DND-41 (cell line): ENCODE results near the gene SEC16B.

Experiments
- ATAC-seq: fragments of 200-7000 bp; cut with Tn5 transposase; 3 replicates; pipeline ENCODE4 v1.9.1; 2021; ENCODE audit warnings: low read depth; ENCODE audit not compliant: insufficient read depth
- DNase-seq: peaks from one replicate; pipeline ENCODE4 v3.0.0-alpha.2; 2020
- H2AFZ ChIP-seq: 2 replicates; pipeline ENCODE4 v1.6.0; 2012; ENCODE audit warnings: low read depth, low read length
- H3K27ac ChIP-seq: 2 replicates; pipeline ENCODE4 v1.5.1; 2012; ENCODE audit warnings: low read length, inconsistent platforms
- H3K27me3 ChIP-seq: fragments of 200-600 bp; sonication (generic); 2 replicates; pipeline ENCODE4 v1.6.0; 2012; ENCODE audit warnings: low read length, mild to moderate bottlenecking, inconsistent platforms; ENCODE audit not compliant: insufficient read depth, poor library complexity
- H3K36me3 ChIP-seq: 2 replicates; pipeline ENCODE4 v1.5.1; 2012; ENCODE audit warnings: low read length, inconsistent platforms; ENCODE audit not compliant: insufficient read depth
- H3K4me1 ChIP-seq: 2 replicates; pipeline ENCODE4 v1.5.1; 2012; ENCODE audit warnings: mild to moderate bottlenecking, low read length; ENCODE audit not compliant: insufficient read depth
- H3K4me2 ChIP-seq: 2 replicates; pipeline ENCODE4 v1.6.0; 2012; ENCODE audit warnings: mild to moderate bottlenecking, moderate library complexity, low read length, inconsistent platforms; ENCODE audit not compliant: insufficient read depth
- H3K4me3 ChIP-seq, 2 experiments: fragments of 200-600 bp in 1 of 2; shearing (Covaris generic) in 1 of 2; 2 replicates each; pipeline ENCODE4 v1.5.1; 2012 to 2016; ENCODE audit warnings: inconsistent platforms in 2 of 2, low read length in 2 of 2, mild to moderate bottlenecking in 2 of 2, low read depth in 1 of 2, moderate library complexity in 1 of 2
- H3K79me2 ChIP-seq: 2 replicates; pipeline ENCODE4 v1.6.0; 2012; ENCODE audit warnings: low read length, inconsistent platforms; ENCODE audit not compliant: insufficient read depth
- H3K9ac ChIP-seq: 2 replicates; pipeline ENCODE4 v1.6.0; 2012; ENCODE audit warnings: low read depth, mild to moderate bottlenecking, inconsistent platforms, low read length, moderate library complexity
- H3K9me3 ChIP-seq: 2 replicates; pipeline ENCODE4 v1.5.1; 2012; ENCODE audit warnings: low read length, moderate library complexity, mild to moderate bottlenecking, inconsistent platforms; ENCODE audit not compliant: insufficient read depth, severe bottlenecking
- H4K20me1 ChIP-seq: 2 replicates; pipeline ENCODE4 v1.6.0; 2012; ENCODE audit warnings: low read length; ENCODE audit not compliant: insufficient read depth
- CTCF ChIP-seq: IDR thresholded peaks from 2 replicates; pipeline ENCODE4 v1.5.1; 2012; ENCODE audit warnings: borderline replicate concordance, low read length, moderate library complexity, mild to moderate bottlenecking; ENCODE audit not compliant: poor library complexity, severe bottlenecking; ENCODE audit errors: extremely low read depth
- EZH2 ChIP-seq: IDR thresholded peaks from 3 replicates; pipeline ENCODE4 v1.6.1; 2012; ENCODE audit warnings: borderline replicate concordance, low read depth, mild to moderate bottlenecking, moderate library complexity, low read length, inconsistent platforms; ENCODE audit not compliant: severe bottlenecking

The SEC16B gene

DNA sequence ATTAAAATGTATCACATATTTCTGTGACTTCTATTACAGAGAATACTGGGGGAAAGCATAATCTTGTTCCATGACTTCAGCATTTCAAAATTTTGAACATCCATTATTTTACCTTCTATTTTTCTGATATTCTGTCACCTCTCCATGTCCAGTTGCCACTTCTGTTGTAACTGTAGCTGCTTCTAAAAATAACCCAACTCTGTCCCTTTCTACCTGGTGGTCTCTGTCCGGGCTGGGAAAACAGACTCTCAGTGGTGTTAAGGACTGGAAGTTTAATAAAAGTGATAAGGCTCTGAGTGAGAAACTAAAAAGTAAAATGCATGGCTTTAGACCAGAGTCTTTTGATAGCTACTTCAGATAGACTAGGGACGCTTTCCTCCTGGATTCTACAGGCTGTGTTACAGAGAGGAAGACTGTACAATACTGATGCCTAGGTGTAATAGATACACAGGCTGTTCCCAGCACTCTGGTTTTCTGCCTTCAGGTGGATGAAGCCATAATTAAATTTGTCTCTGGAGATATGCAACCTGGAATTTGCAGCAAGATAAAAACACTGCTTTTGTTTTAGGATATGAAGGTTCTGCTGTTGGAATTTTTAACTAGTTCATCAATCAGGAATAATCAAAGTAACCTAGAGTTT lies 42.1 kb upstream of the SEC16B start:
- no peaks in the 10 kb centered on the region for H4K20me1 ChIP-seq

DNA sequence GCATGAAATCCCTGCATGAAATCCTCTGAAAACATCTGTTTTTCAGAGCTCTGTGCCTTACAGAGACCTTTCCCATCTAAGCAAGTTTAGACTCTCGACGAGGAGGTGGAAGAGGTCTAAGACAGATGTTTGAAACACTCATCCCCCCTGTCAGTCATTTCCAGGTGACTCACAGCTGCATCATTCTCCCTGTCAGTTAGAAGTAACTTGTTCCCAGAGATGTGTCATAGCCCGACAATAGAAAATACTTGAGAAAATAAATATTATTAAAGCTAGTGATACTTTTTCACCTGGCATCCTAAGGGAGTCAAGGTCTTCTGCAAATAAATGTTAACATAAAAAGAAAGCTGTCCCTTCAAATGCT lies 41.6 kb upstream of the SEC16B start:
- H3K9me3 ChIP-seq: no peaks in the 10 kb centered on the region
- H3K4me1 ChIP-seq: no peaks in the 10 kb centered on the region
- H3K27me3 ChIP-seq: no peaks in the 10 kb centered on the region
- no peak overlapping the region for H2AFZ ChIP-seq
- ATAC-seq (no peak), DNase-seq (no peak)
- H4K20me1 ChIP-seq: no peaks in the 10 kb centered on the region
- no peak overlapping the region for H3K4me2 ChIP-seq
- TF ChIP-seq EZH2 (no peak), CTCF (no peak)
- H3K4me3 ChIP-seq: no peak overlapping the region
- H3K36me3 ChIP-seq: no peaks in the 10 kb centered on the region
- no peak overlapping the region for H3K27ac ChIP-seq
- H3K79me2 ChIP-seq: no peaks in the 10 kb centered on the region
- H3K9ac ChIP-seq: no peak overlapping the region

More for the DNA sequence above, 42.1 kb upstream of the SEC16B start:
- ATAC-seq: no peak
- Histone ChIP-seq H3K79me2 (no peaks in the 10 kb centered on the region), H3K4me1 (no peaks in the 10 kb centered on the region), H3K9ac (no peak overlapping the region), H3K4me2 (no peak overlapping the region), H3K9me3 (no peaks in the 10 kb centered on the region), H3K36me3 (no peaks in the 10 kb centered on the region), H2AFZ (no peak overlapping the region), H3K4me3 (no peak overlapping the region), H3K27me3 (no peaks in the 10 kb centered on the region), H3K27ac (no peak overlapping the region)
- no peak for TF ChIP-seq EZH2
- TF ChIP-seq CTCF: no peak
- DNase-seq: no peak

GRCh38 chr1:178010674-178011464 lies 41.0 kb upstream of the SEC16B start:
- Histone ChIP-seq H3K79me2 (no peaks in the 10 kb centered on the region), H3K4me1 (no peaks in the 10 kb centered on the region), H4K20me1 (no peaks in the 10 kb centered on the region), H3K27me3 (no peaks in the 10 kb centered on the region), H3K27ac (no peak overlapping the region), H3K4me3 (no peak overlapping the region), H3K4me2 (no peak overlapping the region), H3K9ac (no peak overlapping the region), H2AFZ (no peak overlapping the region), H3K36me3 (no peaks in the 10 kb centered on the region), H3K9me3 (no peaks in the 10 kb centered on the region)
- DNase-seq: no peak
- no peak for ATAC-seq
- TF ChIP-seq CTCF: no peak
- TF ChIP-seq EZH2: no peak
